Adrenal gland (tissue), 12 donors: Measurements from ENCODE around the gene SLC43A3. TPM values are rescaled to one million over a fixed set of nuclear protein-coding genes. Genes with fewer than 3 reads are reported as not detected.

Source experiments
- DNase-seq, 7 donors: peaks; one replicate each; pipeline ENCODE4 v3.0.0-alpha.2; 2019 to 2020
- H3K27ac ChIP-seq, 5 donors: fragments of 200-600 bp; sonication (generic) in 4 of 5; 1 replicate in 3 of 5; 2 replicates in 2 of 5; pipeline versions ENCODE4 v1.5.1 to v1.8.0; 2016 to 2020; ENCODE audit warnings: mild to moderate bottlenecking in 1 of 5
- H3K27me3 ChIP-seq: fragments of 200-600 bp; 2 replicates; pipeline ENCODE4 v1.8.0; 2021
- H3K36me3 ChIP-seq, 2 donors: fragments of 200-600 bp; replicated peaks in 1 of 2; 1 replicate in 1 of 2; 2 replicates in 1 of 2; pipeline versions ENCODE4 v1.5.1 to v1.8.0; 2018 to 2022
- H3K4me1 ChIP-seq, 2 donors: fragments of 200-600 bp; replicated peaks in 1 of 2; 1 replicate in 1 of 2; 2 replicates in 1 of 2; pipeline versions ENCODE4 v1.5.1 to v1.8.0; 2018 to 2021
- H3K4me3 ChIP-seq, 4 donors: fragments of 200-600 bp; sonication (generic) in 3 of 4; one replicate each; pipeline ENCODE4 v1.5.1; 2016 to 2018
- H3K9me3 ChIP-seq, 3 donors: fragments of 200-600 bp; sonication (generic) in 1 of 3; replicated peaks in 1 of 3; 1 replicate in 2 of 3; 2 replicates in 1 of 3; pipeline versions ENCODE4 v1.5.1 to v1.8.0; 2016 to 2021
- POLR2A ChIP-seq, 2 donors: fragments of 450-650 bp; IDR thresholded peaks; one replicate each; pipeline ENCODE4 v1.6.1; 2017; ENCODE audit warnings: antibody characterized with exemption in 2 of 2, mild to moderate bottlenecking in 2 of 2, moderate library complexity in 1 of 2
- WGBS, 4 donors: extraction: QIAGEN DNeasy Blood & Tissue Kit in 2 of 4; methylation state at CpG; one replicate each; pipeline versions ENCODE4 v1.1.5 to v1.1.7; 2013 to 2017; 5-methylcytosine and 5-hydroxymethylcytosine counted together
- intact Hi-C, 2 donors: fragments of 100-400 bp; cut with DNase I; formaldehyde crosslinking; loops; one replicate each; pipeline versions ENCODE4 v1.14.1 to v1.15.0; 2022 to 2023
- polyA plus RNA-seq, 3 donors: library from polyadenylated mRNA; stranded (reverse); fragments of 200-250 nt in 2 of 3; fragments of 350-450 nt in 1 of 3; fragmentation: Illumina TruSeq in 1 of 3; extraction: RNeasy Lipid Tissue Mini Kit (QIAGEN cat#74804) in 1 of 3; gene quantifications; one replicate each; pipeline ENCODE4 v1.2.3, GENCODE V29; 2013 to 2014
- total RNA-seq, 9 donors: library from RNA; depleted of rRNA in 4 of 9; stranded (reverse); fragments of >200 nt in 4 of 9; fragments of 120-200 nt in 1 of 9; fragmentation: NEBNext Ultra II Directional in 1 of 9; extraction: Animal tissue kit (Norgen Biotek cat#: 25700) in 1 of 9; gene quantifications; one replicate each; pipeline versions ENCODE4 v1.1.0 to v1.2.4, GENCODE V29; 2013 to 2023
- TF ChIP-seq, protein P1 (sequence below), 6 experiments: fragments of 450-650 bp in 4 of 6; fragments of 200-600 bp in 2 of 6; sonication (generic) in 1 of 6; IDR thresholded peaks; 1 replicate in 5 of 6; 2 replicates in 1 of 6; pipeline versions ENCODE4 v1.5.1 to v1.8.0; 2016 to 2021; ENCODE audit warnings: antibody characterized with exemption in 6 of 6, mild to moderate bottlenecking in 2 of 6, moderate library complexity in 1 of 6
- donor health status: healthy with polysubstance abuse.
- donor health status: Bipolar disorder and iron deficiency.
- donor health status: DM: yes; HTN: yes; CAD: no.
- donor health status: DM: no; HTN: no; CAD: no.
- donor health status: DM: no; HTN: no; CAD: no.
- donor health status: DM: yes; HTN: yes; CAD: no.

Gene SLC43A3
- total and polyA plus RNA-seq, 12 donors: 14.0 to 72.7 (median 27.3) TPM

- no peak overlapping the region for H3K4me3 ChIP-seq
- H3K4me1 ChIP-seq: no peaks in the 10 kb centered on the region
- whole genome bisulfite sequencing, 4 donors: 80 to 90% (median 81%) methylated on average over 4 of the region's 4 CpGs
- DNase-seq: no peak
- TF ChIP-seq, protein P1, sequence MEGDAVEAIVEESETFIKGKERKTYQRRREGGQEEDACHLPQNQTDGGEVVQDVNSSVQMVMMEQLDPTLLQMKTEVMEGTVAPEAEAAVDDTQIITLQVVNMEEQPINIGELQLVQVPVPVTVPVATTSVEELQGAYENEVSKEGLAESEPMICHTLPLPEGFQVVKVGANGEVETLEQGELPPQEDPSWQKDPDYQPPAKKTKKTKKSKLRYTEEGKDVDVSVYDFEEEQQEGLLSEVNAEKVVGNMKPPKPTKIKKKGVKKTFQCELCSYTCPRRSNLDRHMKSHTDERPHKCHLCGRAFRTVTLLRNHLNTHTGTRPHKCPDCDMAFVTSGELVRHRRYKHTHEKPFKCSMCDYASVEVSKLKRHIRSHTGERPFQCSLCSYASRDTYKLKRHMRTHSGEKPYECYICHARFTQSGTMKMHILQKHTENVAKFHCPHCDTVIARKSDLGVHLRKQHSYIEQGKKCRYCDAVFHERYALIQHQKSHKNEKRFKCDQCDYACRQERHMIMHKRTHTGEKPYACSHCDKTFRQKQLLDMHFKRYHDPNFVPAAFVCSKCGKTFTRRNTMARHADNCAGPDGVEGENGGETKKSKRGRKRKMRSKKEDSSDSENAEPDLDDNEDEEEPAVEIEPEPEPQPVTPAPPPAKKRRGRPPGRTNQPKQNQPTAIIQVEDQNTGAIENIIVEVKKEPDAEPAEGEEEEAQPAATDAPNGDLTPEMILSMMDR (IDR thresholded peaks at IDR 0.05): no peak
- TF ChIP-seq POLR2A (IDR thresholded peaks at IDR 0.05): no peak
- no peak overlapping the region for H3K27ac ChIP-seq
- H3K9me3 ChIP-seq: no peaks in the 10 kb centered on the region
- H3K27me3 ChIP-seq: no peaks in the 10 kb centered on the region
- no peaks in the 10 kb centered on the region for H3K36me3 ChIP-seq
- intact Hi-C loops: no loop called here
Measured at GRCh38 chr11:57399972-57400578, 26.8 kb downstream of the SLC43A3 start.

DNA sequence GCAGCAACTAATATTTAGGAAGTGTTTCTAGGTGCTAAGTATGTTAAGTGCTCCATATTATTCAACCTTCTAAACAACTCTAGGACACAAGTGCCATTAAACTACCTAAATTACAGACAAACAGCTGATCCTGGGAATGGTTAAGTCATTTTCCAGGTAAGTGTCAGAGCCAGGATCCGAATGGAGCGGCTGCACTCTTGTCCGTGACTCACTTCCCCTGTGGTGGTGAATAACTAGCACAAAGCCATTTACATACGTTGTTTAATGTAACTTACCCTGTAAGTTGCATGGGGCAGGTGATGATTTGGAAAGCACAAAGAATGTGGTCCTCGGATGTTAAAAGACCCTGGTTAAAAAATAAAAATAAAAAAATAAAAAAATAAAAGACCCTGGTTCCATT lies 27.7 kb downstream of the SLC43A3 start:
- Histone ChIP-seq H3K36me3 (no peaks in the 10 kb centered on the region), H3K4me3 (no peak overlapping the region), H3K27me3 (no peaks in the 10 kb centered on the region), H3K27ac (no peak overlapping the region), H3K9me3 (no peaks in the 10 kb centered on the region), H3K4me1 (no peaks in the 10 kb centered on the region)
- no peak for TF ChIP-seq POLR2A (IDR thresholded peaks at IDR 0.05)
- TF ChIP-seq, protein P1 (IDR thresholded peaks at IDR 0.05): no peak
- intact Hi-C loops: no loop called here
- WGBS, 4 donors: 66 to 71% (median 67%) methylated on average over 3 to 5 of the region's 5 CpGs
- no peak for DNase-seq

DNA sequence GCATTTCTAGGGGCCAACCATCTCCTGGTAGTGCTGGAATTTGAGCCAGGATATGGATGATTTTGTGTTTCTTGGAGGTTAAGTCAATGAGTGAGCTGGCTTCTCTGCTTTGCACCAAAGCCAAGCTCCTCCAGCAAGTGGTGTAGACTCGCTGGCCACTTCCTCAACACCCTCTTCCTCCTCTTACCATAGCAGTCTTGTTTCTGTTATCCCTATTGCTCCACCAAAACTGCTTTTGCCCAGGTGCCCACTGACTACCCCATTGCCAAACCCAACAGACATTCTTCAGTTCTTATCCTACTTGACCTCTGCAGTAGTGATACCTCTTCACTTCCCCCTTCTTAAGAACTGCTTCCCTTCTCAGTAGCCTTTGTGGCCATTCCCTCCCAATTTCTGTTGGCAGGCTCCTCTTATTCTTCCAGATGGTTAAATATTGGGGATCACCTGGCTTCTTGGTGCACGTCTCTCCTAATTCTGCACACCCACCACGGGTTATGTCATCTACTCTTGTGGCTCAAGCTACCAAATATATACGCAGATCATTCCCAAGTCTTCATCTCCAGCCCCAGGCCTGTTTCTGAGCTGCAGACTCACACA lies 29.4 kb downstream of the SLC43A3 start:
- WGBS, 4 donors: 69 to 78% (median 74%) methylated on average over 4 of the region's 4 CpGs
- TF ChIP-seq POLR2A (IDR thresholded peaks at IDR 0.05): no peak
- TF ChIP-seq, protein P1 (IDR thresholded peaks at IDR 0.05): no peak
- Histone ChIP-seq H3K36me3 (no peaks in the 10 kb centered on the region), H3K9me3 (no peaks in the 10 kb centered on the region), H3K27ac (no peak overlapping the region), H3K4me1 (no peaks in the 10 kb centered on the region), H3K4me3 (no peak overlapping the region), H3K27me3 (no peaks in the 10 kb centered on the region)
- no peak for DNase-seq
- intact Hi-C loops: no loop called here

DNA sequence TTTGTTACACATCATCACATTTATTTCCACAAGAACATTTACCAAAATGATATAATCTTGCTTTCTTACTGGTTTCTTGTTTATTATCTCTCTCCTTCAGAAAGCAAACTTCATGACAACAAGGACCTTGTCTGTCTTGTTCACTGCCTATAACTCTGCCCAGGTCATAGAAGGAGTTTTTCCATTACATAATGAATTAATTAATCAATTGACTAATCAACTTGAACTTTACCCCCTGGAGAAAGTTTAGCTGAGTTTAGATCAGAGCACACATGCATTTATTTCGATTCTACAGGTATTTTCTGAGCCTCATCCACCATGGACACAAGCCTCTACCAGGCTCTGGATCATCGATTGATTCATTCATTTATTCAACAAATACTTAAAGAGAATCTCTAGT lies 30.2 kb downstream of the SLC43A3 start:
- TF ChIP-seq, protein P1 (IDR thresholded peaks at IDR 0.05): no peak
- no peak for TF ChIP-seq POLR2A (IDR thresholded peaks at IDR 0.05)
- intact Hi-C loops: no loop called here
- WGBS, 4 donors: 55 to 64% (median 60%) methylated on average over 2 of the region's 2 CpGs
- DNase-seq: no peak
- H3K9me3 ChIP-seq: no peaks in the 10 kb centered on the region
- H3K4me3 ChIP-seq: no peak overlapping the region
- no peaks in the 10 kb centered on the region for H3K36me3 ChIP-seq
- H3K4me1 ChIP-seq: no peaks in the 10 kb centered on the region
- no peak overlapping the region for H3K27ac ChIP-seq
- no peaks in the 10 kb centered on the region for H3K27me3 ChIP-seq
